Retinal pigment epithelial cell (primary cell): Measurements from ENCODE around the gene SUMO2.

ENCODE experiments used
- DNase-seq: peaks from one replicate; pipeline ENCODE4 v3.0.0-alpha.2; 2010; ENCODE audit warnings: low read depth
- H3K4me3 ChIP-seq: 2 replicates; pipeline ENCODE4 v1.5.1; 2011; ENCODE audit warnings: mild to moderate bottlenecking, low read length, control low read depth, moderate library complexity
- TF ChIP-seq, protein P1 (sequence below): conservative IDR thresholded peaks from 2 replicates; pipeline ENCODE4 v1.5.1; 2011; ENCODE audit warnings: low read depth, low read length, control low read depth, inconsistent platforms

SUMO2 gene

DNA sequence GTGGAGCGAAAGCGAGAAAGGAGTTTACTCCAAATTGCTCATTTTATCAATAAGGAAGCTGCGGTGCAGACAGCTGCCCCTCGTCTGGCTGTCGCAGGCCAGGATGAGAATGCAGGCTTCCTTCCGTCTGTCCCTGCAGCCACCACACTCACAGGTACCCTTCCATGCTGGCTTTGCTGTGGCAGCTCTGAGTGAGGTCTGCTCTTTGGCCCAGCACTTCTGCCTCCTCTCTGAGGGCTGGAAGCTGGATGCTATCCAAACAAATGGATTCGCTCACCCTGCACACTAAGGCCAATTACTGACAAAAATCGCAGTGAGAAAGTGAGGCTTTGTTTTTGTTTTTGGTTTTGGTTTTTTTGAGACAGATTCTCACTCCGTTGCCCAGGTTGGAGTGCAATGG, 66.0 kb downstream of the SUMO2 start:
- TF ChIP-seq, protein P1, sequence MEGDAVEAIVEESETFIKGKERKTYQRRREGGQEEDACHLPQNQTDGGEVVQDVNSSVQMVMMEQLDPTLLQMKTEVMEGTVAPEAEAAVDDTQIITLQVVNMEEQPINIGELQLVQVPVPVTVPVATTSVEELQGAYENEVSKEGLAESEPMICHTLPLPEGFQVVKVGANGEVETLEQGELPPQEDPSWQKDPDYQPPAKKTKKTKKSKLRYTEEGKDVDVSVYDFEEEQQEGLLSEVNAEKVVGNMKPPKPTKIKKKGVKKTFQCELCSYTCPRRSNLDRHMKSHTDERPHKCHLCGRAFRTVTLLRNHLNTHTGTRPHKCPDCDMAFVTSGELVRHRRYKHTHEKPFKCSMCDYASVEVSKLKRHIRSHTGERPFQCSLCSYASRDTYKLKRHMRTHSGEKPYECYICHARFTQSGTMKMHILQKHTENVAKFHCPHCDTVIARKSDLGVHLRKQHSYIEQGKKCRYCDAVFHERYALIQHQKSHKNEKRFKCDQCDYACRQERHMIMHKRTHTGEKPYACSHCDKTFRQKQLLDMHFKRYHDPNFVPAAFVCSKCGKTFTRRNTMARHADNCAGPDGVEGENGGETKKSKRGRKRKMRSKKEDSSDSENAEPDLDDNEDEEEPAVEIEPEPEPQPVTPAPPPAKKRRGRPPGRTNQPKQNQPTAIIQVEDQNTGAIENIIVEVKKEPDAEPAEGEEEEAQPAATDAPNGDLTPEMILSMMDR: no peak
- H3K4me3 ChIP-seq: no peak overlapping the region
- no peak for DNase-seq
